Measurements from ENCODE around the gene WBP2. TPM values are rescaled to one million over a fixed set of nuclear protein-coding genes. Genes with fewer than 3 reads are reported as not detected.

Gene WBP2
- polyA plus RNA-seq, 3 donors = 62.4 to 93.3 (median 67.9) TPM

- no peak overlapping the region for H3K4me3 ChIP-seq (replicated peaks in 1 of 3; ENCODE audit: low read depth in 2 of 3, low read length in 3 of 3)
- peaks cover 40 to 64% of the 10 kb centered on the region in 2 donors for H3K36me3 Mint-ChIP-seq
- H3K79me2 ChIP-seq (ENCODE audit: insufficient read depth, low read length) = no peaks in the 10 kb centered on the region
- peaks cover 49 to 82% of the 10 kb centered on the region in 2 donors for H3K36me3 ChIP-seq (replicated peaks in 1 of 2; ENCODE audit: control insufficient read depth in 1 of 2, insufficient read depth in 2 of 2, low read length in 2 of 2)
- no peak for TF ChIP-seq CTCF (IDR thresholded peaks at IDR 0.05)
- H3K27me3 ChIP-seq (ENCODE audit: control insufficient read depth in 2 of 2, insufficient read depth in 2 of 2, low read length in 2 of 2) = no peaks in the 10 kb centered on the region
- H3K27ac Mint-ChIP-seq = peak overlapping the region in 1 of 7 donors; percentile 73
- no peak for DNase-seq
- WGBS (ENCODE audit: insufficient coverage) = 100% methylated on average over 3 of the region's 3 CpGs
- no peak overlapping the region for H2AFZ ChIP-seq (ENCODE audit: insufficient read depth, low read depth, low read length, poor library complexity, severe bottlenecking)
- no peaks in the 10 kb centered on the region for H3K9me3 Mint-ChIP-seq
- no peak overlapping the region for H3K4me3 Mint-ChIP-seq
- no peaks in the 10 kb centered on the region for H3K4me1 ChIP-seq (ENCODE audit: control insufficient read depth in 1 of 2, insufficient read depth in 2 of 2, low read length in 2 of 2)
- H3K4me1 Mint-ChIP-seq = peaks cover 2% of the 10 kb centered on the region
- no peak overlapping the region for H3K4me2 ChIP-seq (replicated peaks; ENCODE audit: extremely low read depth, low read length, poor library complexity, severe bottlenecking)
- H3K9me3 ChIP-seq (replicated peaks in 1 of 2; ENCODE audit: control insufficient read depth in 1 of 2, insufficient read depth in 1 of 2, low read length in 2 of 2) = no peaks in the 10 kb centered on the region
- H4K20me1 ChIP-seq (ENCODE audit: insufficient read depth, low read length) = peaks cover 19% of the 10 kb centered on the region
- H3K9ac ChIP-seq (ENCODE audit: insufficient read depth, low read length, poor library complexity, severe bottlenecking) = no peak overlapping the region
- H3K27me3 Mint-ChIP-seq (ENCODE audit: low read depth in 3 of 3) = no peaks in the 10 kb centered on the region
- intact Hi-C loops (cut with micrococcal nuclease) = loop anchor here in 1 of 2 donors (5.0 kb wide), 1 partner anchor 60 kb away; no protein-coding TSS in a partner anchor
- H3K27ac ChIP-seq (ENCODE audit: low read depth in 1 of 2, low read length in 2 of 2) = no peak overlapping the region
Observed at GRCh38 chr17:75822800-75823166, 32.4 kb downstream of the WBP2 start.

- H3K36me3 Mint-ChIP-seq = peaks cover 43 to 69% of the 10 kb centered on the region in 2 donors
- TF ChIP-seq CTCF (IDR thresholded peaks at IDR 0.05) = no peak
- peaks cover 2% of the 10 kb centered on the region for H3K4me1 Mint-ChIP-seq
- no peak for DNase-seq
- Histone ChIP-seq H3K4me2 (replicated peaks; ENCODE audit: extremely low read depth, low read length, poor library complexity, severe bottlenecking) (no peak overlapping the region), H3K4me3 (replicated peaks in 1 of 3; ENCODE audit: low read depth in 2 of 3, low read length in 3 of 3) (no peak overlapping the region), H3K27me3 (ENCODE audit: control insufficient read depth in 2 of 2, insufficient read depth in 2 of 2, low read length in 2 of 2) (no peaks in the 10 kb centered on the region), H2AFZ (ENCODE audit: insufficient read depth, low read depth, low read length, poor library complexity, severe bottlenecking) (no peak overlapping the region), H3K79me2 (ENCODE audit: insufficient read depth, low read length) (no peaks in the 10 kb centered on the region), H4K20me1 (ENCODE audit: insufficient read depth, low read length) (peaks cover 14% of the 10 kb centered on the region), H3K36me3 (replicated peaks in 1 of 2; ENCODE audit: control insufficient read depth in 1 of 2, insufficient read depth in 2 of 2, low read length in 2 of 2) (peaks cover 50 to 82% of the 10 kb centered on the region in 2 donors), H3K27ac (ENCODE audit: low read depth in 1 of 2, low read length in 2 of 2) (no peak overlapping the region), H3K9me3 (replicated peaks in 1 of 2; ENCODE audit: control insufficient read depth in 1 of 2, insufficient read depth in 1 of 2, low read length in 2 of 2) (no peaks in the 10 kb centered on the region), H3K9ac (ENCODE audit: insufficient read depth, low read length, poor library complexity, severe bottlenecking) (no peak overlapping the region), H3K4me1 (ENCODE audit: control insufficient read depth in 1 of 2, insufficient read depth in 2 of 2, low read length in 2 of 2) (no peaks in the 10 kb centered on the region)
- H3K9me3 Mint-ChIP-seq = no peaks in the 10 kb centered on the region
- H3K27ac Mint-ChIP-seq = peak overlapping the region in 2 of 7 donors; percentile 57 to 72
- intact Hi-C loops (cut with micrococcal nuclease) = loop anchor here in 1 of 2 donors (5.0 kb wide), 1 partner anchor 60 kb away; no protein-coding TSS in a partner anchor
- no peak overlapping the region for H3K4me3 Mint-ChIP-seq
- WGBS (ENCODE audit: insufficient coverage) = 69% methylated on average over 15 of the region's 18 CpGs
- H3K27me3 Mint-ChIP-seq (ENCODE audit: low read depth in 3 of 3) = no peaks in the 10 kb centered on the region
Observed at GRCh38 chr17:75822119-75822799, 32.9 kb downstream of the WBP2 start.

All from CD14-positive monocyte (primary cell).